MV-4-11 (cell line): ENCODE measurements around the gene DHX58.
A peak's percentile ranks its signal among the peaks of the same experiment; 100 is the strongest.

ENCODE experiments used
- DNase-seq: peaks from one replicate; lab custom pipeline; 2025; lab: John Stamatoyannopoulos, UW

The DHX58 gene

DNA sequence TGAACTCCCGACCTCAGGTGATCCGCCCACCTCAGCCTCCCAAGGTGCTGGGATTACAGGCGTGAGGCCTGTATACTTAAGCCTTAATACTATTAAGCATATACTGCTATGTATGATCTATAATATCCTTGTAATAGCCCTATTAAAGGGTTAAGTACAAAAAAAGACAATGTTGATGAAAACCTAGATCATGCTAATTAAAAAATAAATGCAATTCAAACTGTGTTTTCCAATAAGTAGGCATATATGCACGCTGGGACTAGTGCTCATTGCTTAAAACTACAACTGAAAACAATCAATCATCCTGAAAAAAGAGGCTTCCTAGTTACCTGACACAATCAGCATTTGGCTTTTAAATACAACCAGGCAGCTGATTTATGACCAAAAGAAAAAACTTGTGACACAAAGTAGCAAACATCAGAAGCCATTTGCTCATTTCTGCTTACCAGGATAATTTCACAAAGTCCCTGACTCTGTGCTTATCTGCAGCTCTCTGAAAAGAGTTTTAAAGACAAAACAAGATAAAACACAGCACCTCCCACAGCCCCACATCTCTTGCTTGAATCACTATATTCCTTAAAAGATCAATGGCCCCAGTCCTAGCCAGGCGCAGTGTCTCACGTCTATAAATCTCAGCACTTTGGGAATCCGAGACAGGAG lies 25.3 kb downstream of the DHX58 start:
- no peak for DNase-seq

DNA sequence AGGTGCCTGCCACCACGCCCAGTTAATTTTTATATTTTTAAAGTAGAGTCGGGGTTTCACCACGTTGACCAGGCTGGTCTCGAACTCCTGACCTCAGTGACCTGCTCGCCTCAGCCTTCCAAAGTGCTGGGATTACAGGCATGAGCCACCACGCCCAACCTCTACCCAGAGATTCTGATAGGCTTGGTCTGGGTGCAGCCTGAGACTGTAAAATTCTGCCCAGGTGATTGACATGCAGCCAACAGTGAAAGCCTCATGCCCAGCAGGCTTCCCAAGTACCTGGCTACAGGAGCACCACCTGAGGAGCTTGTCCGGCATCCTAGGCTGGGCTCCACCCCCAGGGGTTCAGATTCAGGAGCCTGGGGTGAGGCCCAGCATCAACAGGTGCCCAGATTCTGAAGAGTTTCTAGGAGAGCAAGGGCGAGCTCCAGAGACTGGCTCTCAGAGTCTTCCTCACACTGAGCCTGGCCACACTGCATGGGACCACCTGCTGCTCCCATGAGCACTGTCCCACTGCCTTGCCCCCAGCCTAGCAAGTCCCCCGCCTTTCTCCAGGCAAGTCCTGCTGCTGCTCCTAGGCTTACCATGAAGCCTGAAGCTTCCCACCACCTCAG lies 30.9 kb downstream of the DHX58 start:
- no peak for DNase-seq

DNA sequence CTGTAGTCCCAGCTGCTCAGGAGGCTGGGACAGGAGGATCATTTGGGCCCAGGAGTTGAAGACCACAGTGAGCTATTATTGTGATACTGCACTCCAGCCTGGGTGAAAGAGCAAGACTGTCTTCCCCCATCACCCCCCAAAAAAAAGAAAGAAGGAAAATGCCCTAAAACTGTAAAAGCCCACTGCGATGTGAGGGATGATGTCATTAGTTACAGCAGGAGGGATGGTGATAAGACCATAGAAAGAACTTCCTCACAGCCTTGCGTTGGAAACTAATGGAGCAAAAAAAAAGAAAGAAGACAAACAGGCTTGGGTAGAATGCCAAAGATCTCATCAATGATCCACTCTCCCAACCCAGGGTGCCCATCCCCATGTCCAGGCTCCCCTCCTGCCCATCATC lies 33.0 kb downstream of the DHX58 start:
- no peak for DNase-seq

DNA sequence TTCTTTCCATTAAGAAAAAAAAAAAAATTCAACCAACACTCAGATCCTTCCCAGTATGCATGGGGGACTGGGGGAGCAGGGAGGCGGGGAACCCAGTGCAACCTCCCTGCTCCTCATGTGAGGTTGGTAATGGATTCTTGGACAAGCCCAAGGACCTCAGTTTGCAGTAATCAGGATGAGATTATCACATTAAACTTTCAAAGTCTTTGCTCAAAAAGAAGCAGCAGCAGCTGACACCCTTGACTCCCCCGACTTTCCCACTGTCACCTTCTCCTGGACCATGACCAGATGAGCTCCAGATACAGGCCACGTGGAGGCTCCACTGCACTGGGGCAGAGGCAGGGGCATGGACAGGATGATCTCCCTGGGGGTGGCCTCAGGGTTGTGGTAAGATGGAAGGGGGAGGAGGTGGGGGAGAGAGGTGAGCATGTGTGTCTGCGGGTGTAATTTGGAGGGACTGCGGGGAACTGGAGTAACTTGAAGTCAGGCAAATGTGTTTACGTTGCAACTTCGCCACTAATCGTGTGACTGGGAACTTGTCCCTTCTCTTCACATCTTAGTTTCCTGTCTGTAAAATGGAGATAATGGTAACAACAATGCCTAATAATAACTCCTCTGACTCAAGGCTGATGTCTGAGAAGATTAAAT lies 34.0 kb downstream of the DHX58 start:
- no peak for DNase-seq

DNA sequence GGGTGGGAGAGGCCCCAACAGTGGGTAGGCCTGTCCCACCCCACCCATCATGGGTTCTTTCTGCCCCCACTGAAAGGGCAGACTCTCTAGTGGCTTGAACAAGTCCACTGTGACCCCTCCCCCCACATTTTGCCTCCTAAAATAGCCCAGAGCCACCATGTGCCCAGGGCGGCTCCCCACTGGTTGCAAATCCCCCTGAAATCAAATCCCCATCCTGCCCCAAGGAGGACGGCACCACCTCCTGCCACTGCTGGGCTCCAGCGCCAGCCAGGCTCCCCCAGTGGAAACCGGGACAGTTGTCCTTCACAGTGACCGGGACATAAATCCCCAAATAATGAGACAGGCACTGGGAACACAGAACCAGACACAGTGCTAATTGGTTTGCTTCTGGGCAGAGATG lies 34.8 kb downstream of the DHX58 start:
- no peak for DNase-seq

DNA sequence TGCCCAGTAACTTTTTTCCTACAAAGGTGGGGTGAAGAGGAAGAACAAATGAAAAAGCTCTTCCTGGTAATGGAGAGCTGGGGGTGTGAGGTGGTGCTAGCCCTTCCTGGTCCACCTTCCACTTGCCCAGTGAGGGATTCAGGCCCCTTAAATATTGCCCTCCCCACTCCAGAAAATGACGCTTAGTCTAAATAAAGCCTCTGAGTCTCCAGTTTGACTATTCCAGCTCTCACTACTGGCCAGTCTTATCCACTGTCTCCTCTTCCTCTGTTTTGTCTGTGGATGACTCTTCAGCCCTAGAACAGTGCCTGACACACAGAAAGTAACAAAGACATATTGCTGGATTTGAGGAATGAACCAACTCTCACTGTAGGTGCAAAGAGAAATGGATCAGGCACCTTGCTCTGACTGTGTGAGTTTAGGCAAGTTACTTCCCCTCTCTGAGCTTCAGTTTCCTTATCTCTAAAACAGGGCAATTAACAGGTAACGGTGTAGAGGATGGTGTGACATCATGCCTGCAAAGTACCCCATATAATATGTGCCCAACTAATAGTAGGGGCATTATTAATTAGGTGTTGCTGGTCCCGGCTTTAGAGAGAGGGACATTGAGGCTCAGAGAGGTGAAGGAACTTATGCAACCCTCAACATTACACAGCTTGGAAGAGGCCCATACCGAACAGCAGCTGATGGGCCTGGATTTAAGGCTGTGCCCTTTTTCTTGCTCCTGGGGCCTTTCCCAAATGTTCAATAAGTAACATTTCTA lies 35.5 kb downstream of the DHX58 start:
- no peak for DNase-seq

DNA sequence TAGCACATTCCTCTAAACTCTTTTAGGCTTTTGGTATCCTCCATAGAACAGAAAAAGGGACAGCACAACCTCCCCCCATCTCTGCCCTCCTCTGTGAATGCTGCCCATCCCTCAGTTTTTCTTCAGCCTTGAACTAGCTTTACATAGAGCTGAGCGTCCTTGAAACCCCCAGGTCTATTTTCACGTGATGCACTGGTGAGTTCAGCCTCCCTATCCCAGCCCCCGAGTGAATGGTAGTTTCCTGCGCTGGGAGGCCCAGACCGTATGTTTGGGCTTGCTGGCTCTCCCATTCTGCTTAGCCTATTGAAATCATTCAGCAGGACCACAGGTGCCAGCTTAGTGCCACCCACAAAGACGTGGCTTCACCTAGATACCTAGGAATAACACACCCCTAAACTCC lies 36.7 kb downstream of the DHX58 start:
- no peak for DNase-seq

DNA sequence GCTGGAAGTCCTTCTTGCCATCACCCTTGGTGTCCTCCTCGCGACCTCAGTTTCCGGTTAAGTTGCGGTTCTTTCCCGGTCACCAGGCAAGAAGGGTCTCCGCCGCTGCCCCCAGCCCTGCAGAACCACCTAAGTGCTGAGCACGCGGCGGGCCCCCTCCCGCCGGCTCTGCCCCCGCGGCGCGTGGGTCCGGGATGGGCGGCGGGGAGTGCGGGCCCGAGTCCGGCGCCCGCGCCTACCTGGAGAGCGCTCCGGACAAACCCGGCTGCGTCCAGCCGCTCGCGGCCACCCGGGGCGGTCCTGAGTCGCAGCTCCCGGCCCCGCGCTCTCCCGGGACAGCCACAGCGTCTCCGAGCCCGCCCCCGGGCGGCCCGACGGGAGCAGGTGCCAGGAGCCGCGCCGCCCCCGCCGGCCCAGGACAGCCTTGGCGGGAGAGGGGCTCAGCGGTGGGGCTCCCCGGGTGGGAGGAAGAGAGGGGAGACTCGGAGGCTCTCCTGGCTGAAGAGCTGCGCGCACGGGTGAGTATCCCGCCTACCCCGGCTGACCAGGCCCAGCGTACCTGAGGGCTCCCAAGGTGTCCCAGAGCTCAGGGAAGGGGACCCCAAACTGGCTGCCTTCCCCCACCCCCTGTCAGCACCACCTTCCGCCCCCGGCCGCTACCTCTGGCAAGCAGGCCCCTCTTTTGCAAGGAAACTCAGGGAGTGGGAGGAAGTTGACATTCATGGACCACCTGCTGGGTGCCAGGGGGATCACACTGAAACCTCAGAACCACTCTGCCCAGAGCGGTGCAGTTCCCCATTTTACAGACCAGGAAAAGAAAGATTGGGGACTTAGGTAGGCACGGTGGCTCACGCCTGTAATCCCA lies 40.0 kb downstream of the DHX58 start:
- peak; percentile 5 for DNase-seq

DNA sequence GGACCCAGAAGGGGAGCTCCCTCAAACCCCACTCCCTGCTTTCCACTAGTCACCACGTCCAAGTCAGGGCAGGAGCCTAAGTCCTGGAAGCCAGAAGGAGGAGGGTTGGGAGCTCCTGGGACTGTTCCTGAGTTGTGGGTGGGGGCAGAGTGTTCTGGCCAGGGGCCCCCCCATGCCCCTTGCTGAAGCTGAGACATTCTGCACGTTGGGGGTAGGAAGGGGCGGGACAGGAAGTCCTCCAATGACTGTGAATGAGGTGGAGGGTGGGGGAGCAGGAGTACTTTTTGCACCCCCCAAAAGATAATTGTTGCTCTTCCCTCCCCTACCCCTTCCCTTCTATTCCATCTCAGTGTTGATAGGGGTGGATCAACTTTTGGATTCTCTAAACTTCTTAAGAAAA lies 40.7 kb downstream of the DHX58 start:
- DNase-seq: no peak

DNA sequence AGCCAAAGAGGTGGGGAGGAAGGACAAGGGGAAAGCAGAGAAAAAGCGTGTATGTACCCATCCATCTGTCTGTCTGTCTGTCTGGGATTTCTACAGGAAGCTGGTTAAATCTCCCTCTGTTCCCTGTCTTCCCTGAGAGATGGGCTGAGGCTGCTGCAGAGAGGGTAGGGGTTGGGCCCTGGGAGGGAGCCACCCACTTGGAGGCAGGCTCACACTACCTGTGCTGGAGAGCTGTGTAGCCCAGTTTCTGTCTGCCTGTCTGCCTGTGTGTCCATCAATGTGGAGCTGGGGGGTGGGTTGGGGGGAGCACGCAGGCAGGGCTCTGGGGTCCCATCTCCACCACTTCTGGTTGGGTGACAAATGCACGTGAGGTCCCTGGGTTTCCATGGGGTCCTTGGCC lies 43.5 kb downstream of the DHX58 start:
- DNase-seq: no peak

DNA sequence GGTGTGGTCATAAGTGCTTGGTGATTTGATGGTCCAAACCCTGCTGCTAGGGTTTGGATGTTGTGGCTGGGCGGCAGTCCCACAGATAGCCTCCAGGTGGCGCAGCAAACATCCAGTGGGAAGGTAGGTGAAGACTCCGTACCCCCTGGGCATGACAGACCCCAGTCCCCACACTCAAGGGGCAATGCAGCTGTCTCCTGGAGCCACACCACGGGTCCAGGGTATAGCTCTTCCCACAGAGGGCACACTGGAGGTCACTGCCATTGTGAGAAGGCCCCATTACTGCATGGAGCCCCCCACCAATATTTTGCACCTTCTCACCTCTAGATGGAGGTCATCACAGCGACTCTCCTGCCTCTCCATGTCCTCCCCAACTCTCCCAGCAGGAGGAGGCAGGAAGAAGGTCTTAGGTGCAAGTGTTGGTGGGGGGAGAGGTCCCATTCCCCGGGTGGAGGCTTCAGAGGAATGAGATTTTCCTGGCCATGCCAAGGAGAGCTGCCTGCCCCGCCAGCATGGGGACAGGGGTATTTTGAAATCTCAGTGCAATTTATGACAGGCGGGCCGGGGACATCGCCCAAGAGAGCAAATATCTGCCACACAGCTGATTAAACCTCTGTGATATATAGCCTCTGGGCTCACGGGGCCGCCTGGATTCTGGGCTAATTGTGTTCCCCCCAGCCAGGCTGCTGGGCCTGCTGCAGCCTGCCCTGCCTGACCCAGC lies 45.0 kb downstream of the DHX58 start:
- peak; percentile 21 for DNase-seq

DNA sequence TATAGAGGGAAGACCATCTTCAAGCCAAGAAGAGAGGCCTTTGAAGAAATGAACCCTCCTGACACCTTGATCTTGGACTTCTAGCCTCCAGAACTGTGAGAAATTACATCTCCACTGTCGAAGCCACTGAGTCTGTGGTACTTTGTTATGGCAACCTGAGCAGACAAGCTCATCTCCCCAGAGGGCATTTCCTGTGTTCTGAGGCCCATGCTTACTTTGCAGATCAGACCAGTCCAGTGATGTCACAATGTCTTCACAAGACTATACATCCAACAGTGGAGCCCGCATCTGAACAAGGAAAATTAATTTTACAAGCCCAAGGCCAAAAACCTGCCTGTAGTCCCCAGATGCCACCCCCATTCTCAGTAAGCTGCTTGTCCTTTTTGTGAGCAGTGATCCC lies 47.3 kb downstream of the DHX58 start:
- DNase-seq: no peak

DNA sequence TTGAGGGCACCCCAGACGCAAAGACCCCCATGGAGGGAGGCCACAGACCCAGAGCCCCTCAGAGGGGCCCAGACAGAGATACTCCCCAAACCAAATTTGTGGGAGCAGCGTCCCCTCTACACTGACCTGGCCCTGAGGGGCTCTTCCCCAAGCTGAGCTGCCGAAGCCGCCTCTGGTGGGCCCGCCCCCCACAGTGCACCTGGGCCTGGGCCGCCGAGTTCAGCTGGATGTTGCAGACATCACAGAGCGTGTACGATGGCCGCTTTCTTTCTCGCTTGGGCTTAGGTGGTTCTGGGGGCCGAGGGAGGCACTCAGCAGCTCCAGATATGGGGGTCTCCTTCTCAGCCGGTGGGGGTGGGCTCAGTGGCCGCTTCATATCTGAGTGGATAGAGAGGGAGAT lies 49.8 kb downstream of the DHX58 start:
- no peak for DNase-seq

DNA sequence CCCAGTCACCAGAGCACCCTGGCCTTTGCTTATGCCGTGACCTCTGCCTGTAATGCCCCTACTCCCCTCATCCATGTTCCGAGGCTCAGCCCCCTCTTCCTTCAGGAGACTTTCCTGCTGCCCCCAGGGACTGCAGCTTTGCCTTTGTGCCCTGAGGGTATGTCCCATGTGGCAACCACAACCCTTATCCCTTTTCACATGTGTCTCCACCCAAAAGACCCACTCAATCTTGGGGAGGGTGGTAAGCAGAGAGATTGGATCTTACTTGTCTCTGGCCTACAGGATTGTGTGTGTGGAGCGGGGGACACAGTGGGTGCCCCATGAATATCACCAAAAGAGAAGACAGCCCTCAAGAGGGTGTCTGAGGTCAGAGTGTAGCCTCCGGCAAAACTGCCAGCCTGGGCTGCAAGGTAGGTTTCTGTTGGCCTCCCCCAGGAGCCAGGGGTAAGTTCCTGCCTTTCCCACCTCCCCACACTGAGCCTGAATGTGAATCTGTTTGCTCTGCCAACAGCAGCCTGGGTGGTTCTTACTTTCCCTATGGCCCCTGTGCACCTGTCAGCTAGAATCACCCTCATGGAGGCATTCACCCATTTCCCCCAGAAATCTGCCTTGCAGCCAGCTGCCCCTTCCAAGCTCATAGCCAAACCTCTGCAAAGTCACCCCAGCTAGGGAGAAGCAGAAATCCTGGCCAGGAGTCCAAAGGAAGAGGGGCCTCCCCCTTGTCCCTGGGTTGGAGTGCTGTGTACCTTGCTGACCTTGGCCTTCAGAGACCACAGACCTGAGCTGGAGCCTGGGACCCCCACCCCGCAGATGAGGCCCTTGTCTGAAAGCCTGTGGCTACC lies 50.6 kb downstream of the DHX58 start:
- DNase-seq: no peak

DNA sequence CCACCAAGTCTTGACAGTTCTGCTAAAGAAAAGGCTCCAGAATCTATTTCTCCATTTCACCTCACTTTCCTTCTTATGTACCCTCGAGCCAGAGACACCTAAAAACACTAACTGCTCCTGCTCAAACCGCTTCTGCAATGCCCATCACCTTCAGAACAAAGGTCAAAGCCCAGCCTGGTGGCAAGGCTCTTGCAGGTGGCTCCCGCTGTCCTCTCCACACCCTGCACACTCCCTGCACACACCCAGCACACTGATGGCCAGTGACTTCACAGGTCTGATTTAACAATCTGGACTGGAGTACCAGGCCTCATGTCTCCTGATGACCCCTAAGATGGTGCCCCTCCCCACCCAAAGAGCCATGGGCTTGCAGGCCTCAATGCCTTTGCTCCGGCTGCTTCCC lies 52.3 kb downstream of the DHX58 start:
- DNase-seq: no peak

DNA sequence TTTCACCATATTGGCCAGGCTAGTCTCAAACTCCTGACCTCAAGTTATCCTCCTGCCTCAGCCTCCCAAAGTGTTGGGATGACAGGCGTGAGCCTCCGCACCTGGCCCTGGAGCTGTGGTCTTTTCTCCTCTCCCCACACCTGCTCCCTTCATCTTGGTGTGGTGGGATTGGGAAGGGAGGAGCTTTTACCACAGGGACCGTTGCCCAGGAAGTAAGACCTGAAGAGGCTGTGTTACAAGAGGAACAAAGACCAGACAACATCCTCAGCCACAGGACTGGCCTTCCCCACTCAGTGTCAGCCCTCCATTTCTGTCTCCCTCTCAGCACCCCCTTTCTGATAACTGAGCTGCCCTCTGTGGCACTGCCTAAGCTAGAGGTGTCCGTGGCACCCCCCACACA lies 52.7 kb downstream of the DHX58 start:
- peak; percentile 13 for DNase-seq

DNA sequence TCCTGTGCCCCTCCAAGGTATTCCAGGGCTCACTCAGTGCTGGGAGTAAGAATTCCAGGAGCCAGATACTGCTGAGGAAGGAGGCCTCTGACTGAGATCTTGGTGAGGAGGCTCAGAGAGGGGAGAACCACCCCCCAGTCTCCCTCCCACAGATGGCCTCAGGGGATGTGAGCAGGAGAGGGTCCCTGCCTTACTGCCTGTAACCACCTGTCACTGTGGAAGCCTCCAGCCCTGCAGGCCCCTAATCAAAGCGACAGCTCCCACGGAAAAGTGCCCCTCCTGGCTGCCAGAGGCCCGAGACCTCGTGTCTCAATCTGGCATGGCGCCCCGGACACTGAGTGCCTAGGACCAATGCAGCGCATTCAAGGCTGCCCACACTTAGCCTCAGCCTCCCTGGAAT lies 54.5 kb downstream of the DHX58 start:
- DNase-seq: no peak

DNA sequence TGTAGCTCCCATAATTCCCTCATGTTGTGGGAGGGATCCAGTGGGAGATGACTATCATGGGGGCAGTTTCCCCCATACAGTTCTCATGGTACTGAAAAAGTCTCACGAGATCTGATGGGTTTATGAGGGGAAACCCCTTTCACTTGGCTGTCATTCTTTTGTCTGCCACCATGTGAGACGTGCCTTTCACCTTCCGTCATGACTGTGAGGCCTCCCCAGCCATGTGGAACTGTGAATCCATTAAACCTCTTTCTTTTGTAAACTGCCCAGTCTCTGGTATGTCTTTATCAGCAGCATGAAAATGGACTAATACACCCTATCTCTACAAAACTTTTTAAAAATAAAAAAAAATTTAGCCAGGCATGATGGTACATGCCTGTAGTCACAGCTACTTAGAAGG lies 55.9 kb downstream of the DHX58 start:
- DNase-seq: no peak

DNA sequence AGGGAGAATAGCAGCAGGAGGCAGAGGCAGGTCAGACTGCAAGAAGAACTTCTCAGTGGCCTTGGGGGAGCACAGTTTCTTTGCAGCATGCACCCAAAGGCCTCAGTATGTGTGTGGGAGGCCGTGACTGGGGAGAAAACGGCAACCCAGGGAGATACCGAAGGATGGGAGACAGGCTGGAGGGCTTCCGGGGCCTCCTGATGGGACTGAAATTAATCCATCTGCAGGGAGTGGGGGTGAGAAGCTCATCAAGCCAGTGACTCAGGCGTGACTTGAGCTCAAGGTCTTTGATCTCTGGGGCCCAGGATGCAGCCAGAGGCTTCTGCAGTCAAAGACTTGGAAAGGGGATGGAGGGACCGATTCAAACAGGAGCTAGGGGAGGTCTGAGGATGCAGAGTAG lies 57.0 kb downstream of the DHX58 start:
- DNase-seq: no peak

DNA sequence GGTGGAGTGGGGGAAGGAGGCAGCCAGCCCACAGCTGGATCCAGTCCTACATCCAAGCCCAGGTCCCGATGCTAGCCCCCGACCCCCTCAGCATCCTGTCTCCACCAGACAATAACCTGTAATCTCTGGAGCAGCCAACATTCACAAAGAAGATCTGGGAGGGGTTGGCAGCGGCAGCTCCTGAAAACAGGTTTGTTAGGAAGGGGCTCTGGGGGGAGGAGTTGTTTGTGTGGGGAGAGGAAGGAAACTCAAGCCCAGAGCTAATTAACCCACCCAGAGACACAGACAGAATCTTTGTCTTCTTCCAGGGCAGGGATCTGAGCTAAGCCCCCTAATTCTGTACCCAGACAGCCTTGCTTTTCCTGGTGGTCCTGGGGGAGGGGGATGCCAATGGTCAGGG lies 57.5 kb downstream of the DHX58 start:
- no peak for DNase-seq
